Suprapubic skin (tissue), 3 donors: ENCODE measurements around the gene RAB3GAP1.

ENCODE experiments used
- POLR2A ChIP-seq, 2 donors: fragments of 450-650 bp; IDR thresholded peaks; one replicate each; pipeline ENCODE4 v1.6.1; 2017; ENCODE audit warnings: antibody characterized with exemption in 2 of 2, mild to moderate bottlenecking in 2 of 2, moderate library complexity in 2 of 2
- TF ChIP-seq, protein P1 (sequence below), 2 donors: fragments of 200-600 bp in 1 of 2; fragments of 450-650 bp in 1 of 2; sonication (generic) in 1 of 2; IDR thresholded peaks; one replicate each; pipeline ENCODE4 v1.5.1; 2016 to 2019; ENCODE audit warnings: antibody characterized with exemption in 2 of 2, mild to moderate bottlenecking in 1 of 2, moderate library complexity in 1 of 2

DNA sequence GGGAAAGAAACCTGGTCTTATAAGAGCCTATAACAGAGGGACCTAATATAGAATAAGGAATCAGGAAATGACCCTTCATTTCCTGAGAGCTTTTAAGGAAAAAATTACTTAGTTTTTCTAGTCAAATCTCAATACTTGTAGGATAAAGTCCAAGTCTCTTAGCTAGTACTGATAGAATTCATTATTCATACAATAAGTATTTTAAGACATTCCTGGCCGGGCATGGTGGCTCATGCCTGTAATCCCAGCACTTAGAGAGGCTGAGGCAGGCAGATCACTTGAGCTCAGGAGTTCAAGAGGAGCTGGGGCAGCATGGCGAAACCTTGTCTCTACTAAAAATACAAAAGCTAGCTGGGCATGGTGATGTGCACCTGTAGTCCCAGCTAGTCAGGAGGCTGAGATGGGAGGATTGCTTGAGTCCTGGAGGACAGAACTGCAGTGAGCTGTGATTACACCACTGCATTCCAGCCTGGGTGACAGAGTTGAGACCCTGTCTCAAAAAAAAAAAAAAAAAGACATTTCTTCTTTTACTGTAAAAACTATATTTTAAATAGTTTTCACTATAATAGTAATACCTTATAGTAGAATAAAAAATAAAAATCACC is 3.2 kb downstream of the RAB3GAP1 start:
- TF ChIP-seq, protein P1, sequence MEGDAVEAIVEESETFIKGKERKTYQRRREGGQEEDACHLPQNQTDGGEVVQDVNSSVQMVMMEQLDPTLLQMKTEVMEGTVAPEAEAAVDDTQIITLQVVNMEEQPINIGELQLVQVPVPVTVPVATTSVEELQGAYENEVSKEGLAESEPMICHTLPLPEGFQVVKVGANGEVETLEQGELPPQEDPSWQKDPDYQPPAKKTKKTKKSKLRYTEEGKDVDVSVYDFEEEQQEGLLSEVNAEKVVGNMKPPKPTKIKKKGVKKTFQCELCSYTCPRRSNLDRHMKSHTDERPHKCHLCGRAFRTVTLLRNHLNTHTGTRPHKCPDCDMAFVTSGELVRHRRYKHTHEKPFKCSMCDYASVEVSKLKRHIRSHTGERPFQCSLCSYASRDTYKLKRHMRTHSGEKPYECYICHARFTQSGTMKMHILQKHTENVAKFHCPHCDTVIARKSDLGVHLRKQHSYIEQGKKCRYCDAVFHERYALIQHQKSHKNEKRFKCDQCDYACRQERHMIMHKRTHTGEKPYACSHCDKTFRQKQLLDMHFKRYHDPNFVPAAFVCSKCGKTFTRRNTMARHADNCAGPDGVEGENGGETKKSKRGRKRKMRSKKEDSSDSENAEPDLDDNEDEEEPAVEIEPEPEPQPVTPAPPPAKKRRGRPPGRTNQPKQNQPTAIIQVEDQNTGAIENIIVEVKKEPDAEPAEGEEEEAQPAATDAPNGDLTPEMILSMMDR (IDR thresholded peaks at IDR 0.05) = no peak
- TF ChIP-seq POLR2A (IDR thresholded peaks at IDR 0.05) = no peak
